HL-60/S4 (cell line): ENCODE results near the gene HCK.

Experiments
- in situ Hi-C: fragments of 300-500 bp; cut with MboI; formaldehyde crosslinking; loops from 2 replicates; pipeline ENCODE4 v1.14.3; 2022; ENCODE audit warnings: low sequenced_read_pairs

The HCK gene

GRCh38 chr20:32124916-32125454 is 72.9 kb downstream of the HCK start:
- in situ Hi-C loops: no loop called here

GRCh38 chr20:32125506-32125905 is 73.5 kb downstream of the HCK start:
- in situ Hi-C loops: no loop called here

- in situ Hi-C loops: no loop called here
These were observed 74.9 kb downstream of the HCK start for GRCh38 chr20:32126919-32127318.

- in situ Hi-C loops: no loop called here
These were observed 75.3 kb downstream of the HCK start for GRCh38 chr20:32127347-32127746.

- in situ Hi-C loops: no loop called here
These were observed 76.1 kb downstream of the HCK start for GRCh38 chr20:32128167-32128566.

GRCh38 chr20:32129863-32130262 is 77.8 kb downstream of the HCK start:
- in situ Hi-C loops: no loop called here

GRCh38 chr20:32130352-32130751 is 78.3 kb downstream of the HCK start:
- in situ Hi-C loops: no loop called here

GRCh38 chr20:32130965-32131364 is 78.9 kb downstream of the HCK start:
- in situ Hi-C loops: no loop called here

GRCh38 chr20:32132911-32133549 is 81.0 kb downstream of the HCK start:
- in situ Hi-C loops: no loop called here

- in situ Hi-C loops: no loop called here
These were observed 82.0 kb downstream of the HCK start for GRCh38 chr20:32134026-32134425.

- in situ Hi-C loops: no loop called here
These were observed 84.0 kb downstream of the HCK start for GRCh38 chr20:32135983-32136515.

- in situ Hi-C loops: no loop called here
These were observed 86.9 kb downstream of the HCK start for GRCh38 chr20:32138921-32139320.

GRCh38 chr20:32139947-32140346 is 87.9 kb downstream of the HCK start:
- in situ Hi-C loops: no loop called here

- in situ Hi-C loops: no loop called here
These were observed 88.6 kb downstream of the HCK start for GRCh38 chr20:32140603-32141002.

- in situ Hi-C loops: no loop called here
These were observed 89.5 kb downstream of the HCK start for GRCh38 chr20:32141465-32141980.

- in situ Hi-C loops: no loop called here
These were observed 90.0 kb downstream of the HCK start for GRCh38 chr20:32142088-32142487.

GRCh38 chr20:32142991-32143390 is 90.9 kb downstream of the HCK start:
- in situ Hi-C loops: no loop called here

- in situ Hi-C loops: no loop called here
These were observed 93.0 kb downstream of the HCK start for GRCh38 chr20:32144898-32145662.

GRCh38 chr20:32149566-32150170 is 97.6 kb downstream of the HCK start:
- in situ Hi-C loops: no loop called here

- in situ Hi-C loops: no loop called here
These were observed 98.3 kb downstream of the HCK start for GRCh38 chr20:32150291-32150848.
